Suprapubic skin (tissue), 4 donors: ENCODE results near the gene FOXQ1. TPM values are rescaled to one million over a fixed set of nuclear protein-coding genes. Genes with fewer than 3 reads are reported as not detected.

Experiments used
- DNase-seq, 2 donors: peaks; one replicate each; pipeline ENCODE4 v3.0.0-alpha.2; 2019; ENCODE audit warnings: low spot score in 2 of 2
- H3K27ac ChIP-seq: fragments of 200-600 bp; sonication (generic); one replicate; pipeline ENCODE4 v1.5.1; 2019
- H3K27me3 ChIP-seq: fragments of 200-600 bp; sonication (generic); one replicate; pipeline ENCODE4 v1.5.1; 2019
- H3K36me3 ChIP-seq: fragments of 200-600 bp; sonication (generic); one replicate; pipeline ENCODE4 v1.5.1; 2019
- H3K4me1 ChIP-seq: fragments of 200-600 bp; sonication (generic); one replicate; pipeline ENCODE4 v1.5.1; 2019
- H3K4me3 ChIP-seq: fragments of 200-600 bp; sonication (generic); one replicate; pipeline ENCODE4 v1.5.1; 2019; ENCODE audit warnings: mild to moderate bottlenecking
- H3K9me3 ChIP-seq: fragments of 200-600 bp; sonication (generic); one replicate; pipeline ENCODE4 v1.5.1; 2019
- EP300 ChIP-seq: sonication (generic); formaldehyde crosslinking; IDR thresholded peaks from one replicate; pipeline ENCODE4 v1.6.1; 2017; ENCODE audit warnings: antibody characterized with exemption
- POLR2A ChIP-seq, 2 donors: fragments of 450-650 bp; IDR thresholded peaks; one replicate each; pipeline ENCODE4 v1.6.1; 2017; ENCODE audit warnings: antibody characterized with exemption in 2 of 2, mild to moderate bottlenecking in 2 of 2, moderate library complexity in 2 of 2
- POLR2AphosphoS5 ChIP-seq, 3 donors: sonication (generic); formaldehyde crosslinking; IDR thresholded peaks; one replicate each; pipeline ENCODE4 v1.6.1; 2017; ENCODE audit warnings: antibody characterized with exemption in 3 of 3
- WGBS: methylation state at CpG from one replicate; pipeline ENCODE4 v1.1.5; 2018; 5-methylcytosine and 5-hydroxymethylcytosine counted together
- total RNA-seq, 4 donors: library from RNA; depleted of rRNA; stranded (reverse); fragments of >200 nt; gene quantifications; one replicate each; pipeline ENCODE4 v1.1.0, GENCODE V29; 2016
- TF ChIP-seq, protein P1 (sequence below), 2 donors: fragments of 200-600 bp in 1 of 2; fragments of 450-650 bp in 1 of 2; sonication (generic) in 1 of 2; IDR thresholded peaks; one replicate each; pipeline ENCODE4 v1.5.1; 2016 to 2019; ENCODE audit warnings: antibody characterized with exemption in 2 of 2, mild to moderate bottlenecking in 1 of 2, moderate library complexity in 1 of 2

The FOXQ1 gene
- total RNA-seq, 4 donors from 2014 or later: 45.4 to 101 (median 80.0) TPM

GRCh38 chr6:1314617-1315016 is 2.7 kb downstream of the FOXQ1 start:
- TF ChIP-seq POLR2A (IDR thresholded peaks at IDR 0.05): no peak
- no peak for TF ChIP-seq POLR2AphosphoS5 (IDR thresholded peaks at IDR 0.05)
- no peak for TF ChIP-seq EP300
- TF ChIP-seq, protein P1, sequence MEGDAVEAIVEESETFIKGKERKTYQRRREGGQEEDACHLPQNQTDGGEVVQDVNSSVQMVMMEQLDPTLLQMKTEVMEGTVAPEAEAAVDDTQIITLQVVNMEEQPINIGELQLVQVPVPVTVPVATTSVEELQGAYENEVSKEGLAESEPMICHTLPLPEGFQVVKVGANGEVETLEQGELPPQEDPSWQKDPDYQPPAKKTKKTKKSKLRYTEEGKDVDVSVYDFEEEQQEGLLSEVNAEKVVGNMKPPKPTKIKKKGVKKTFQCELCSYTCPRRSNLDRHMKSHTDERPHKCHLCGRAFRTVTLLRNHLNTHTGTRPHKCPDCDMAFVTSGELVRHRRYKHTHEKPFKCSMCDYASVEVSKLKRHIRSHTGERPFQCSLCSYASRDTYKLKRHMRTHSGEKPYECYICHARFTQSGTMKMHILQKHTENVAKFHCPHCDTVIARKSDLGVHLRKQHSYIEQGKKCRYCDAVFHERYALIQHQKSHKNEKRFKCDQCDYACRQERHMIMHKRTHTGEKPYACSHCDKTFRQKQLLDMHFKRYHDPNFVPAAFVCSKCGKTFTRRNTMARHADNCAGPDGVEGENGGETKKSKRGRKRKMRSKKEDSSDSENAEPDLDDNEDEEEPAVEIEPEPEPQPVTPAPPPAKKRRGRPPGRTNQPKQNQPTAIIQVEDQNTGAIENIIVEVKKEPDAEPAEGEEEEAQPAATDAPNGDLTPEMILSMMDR (IDR thresholded peaks at IDR 0.05): no peak
- peaks cover 53% of the 10 kb centered on the region for H3K27me3 ChIP-seq
- H3K27ac ChIP-seq: peak overlapping the region; percentile 38
- H3K9me3 ChIP-seq: no peaks in the 10 kb centered on the region
- H3K36me3 ChIP-seq: no peaks in the 10 kb centered on the region
- 51% methylated on average over 2 of the region's 2 CpGs for WGBS
- no peak for DNase-seq
- peaks cover 47% of the 10 kb centered on the region for H3K4me1 ChIP-seq
- peak overlapping the region; percentile 60 for H3K4me3 ChIP-seq

GRCh38 chr6:1315201-1315559 is 3.3 kb downstream of the FOXQ1 start:
- Histone ChIP-seq H3K4me3 (no peak overlapping the region), H3K4me1 (peaks cover 44% of the 10 kb centered on the region), H3K27me3 (peaks cover 53% of the 10 kb centered on the region), H3K9me3 (no peaks in the 10 kb centered on the region), H3K36me3 (no peaks in the 10 kb centered on the region), H3K27ac (no peak overlapping the region)
- 46% methylated on average over 1 of the region's 1 CpG for WGBS
- no peak for TF ChIP-seq POLR2A (IDR thresholded peaks at IDR 0.05)
- no peak for TF ChIP-seq POLR2AphosphoS5 (IDR thresholded peaks at IDR 0.05)
- no peak for TF ChIP-seq EP300
- TF ChIP-seq, protein P1 (IDR thresholded peaks at IDR 0.05): no peak
- DNase-seq: no peak

- no peaks in the 10 kb centered on the region for H3K36me3 ChIP-seq
- no peak for DNase-seq
- 39% methylated on average over 11 of the region's 11 CpGs for WGBS
- TF ChIP-seq, protein P1 (IDR thresholded peaks at IDR 0.05): no peak
- TF ChIP-seq POLR2A (IDR thresholded peaks at IDR 0.05) (no peak), EP300 (no peak), POLR2AphosphoS5 (IDR thresholded peaks at IDR 0.05) (no peak)
- H3K27me3 ChIP-seq: peaks cover 52% of the 10 kb centered on the region
- peak overlapping the region; percentile 52 for H3K4me3 ChIP-seq
- peaks cover 38% of the 10 kb centered on the region for H3K4me1 ChIP-seq
- H3K27ac ChIP-seq: peak overlapping the region; percentile 16
- H3K9me3 ChIP-seq: no peaks in the 10 kb centered on the region
Observed at GRCh38 chr6:1315560-1316386, 3.9 kb downstream of the FOXQ1 start.

GRCh38 chr6:1316489-1316971 is 4.6 kb downstream of the FOXQ1 start:
- Histone ChIP-seq H3K36me3 (no peaks in the 10 kb centered on the region), H3K9me3 (no peaks in the 10 kb centered on the region), H3K27ac (peak overlapping the region; percentile 16), H3K27me3 (peaks cover 44% of the 10 kb centered on the region), H3K4me3 (peak overlapping the region; percentile 52), H3K4me1 (peaks cover 31% of the 10 kb centered on the region)
- DNase-seq: no peak
- TF ChIP-seq EP300 (no peak), POLR2AphosphoS5 (IDR thresholded peaks at IDR 0.05) (no peak)
- TF ChIP-seq, protein P1 (IDR thresholded peaks at IDR 0.05): no peak
- 4% methylated on average over 4 of the region's 35 CpGs for WGBS

DNA sequence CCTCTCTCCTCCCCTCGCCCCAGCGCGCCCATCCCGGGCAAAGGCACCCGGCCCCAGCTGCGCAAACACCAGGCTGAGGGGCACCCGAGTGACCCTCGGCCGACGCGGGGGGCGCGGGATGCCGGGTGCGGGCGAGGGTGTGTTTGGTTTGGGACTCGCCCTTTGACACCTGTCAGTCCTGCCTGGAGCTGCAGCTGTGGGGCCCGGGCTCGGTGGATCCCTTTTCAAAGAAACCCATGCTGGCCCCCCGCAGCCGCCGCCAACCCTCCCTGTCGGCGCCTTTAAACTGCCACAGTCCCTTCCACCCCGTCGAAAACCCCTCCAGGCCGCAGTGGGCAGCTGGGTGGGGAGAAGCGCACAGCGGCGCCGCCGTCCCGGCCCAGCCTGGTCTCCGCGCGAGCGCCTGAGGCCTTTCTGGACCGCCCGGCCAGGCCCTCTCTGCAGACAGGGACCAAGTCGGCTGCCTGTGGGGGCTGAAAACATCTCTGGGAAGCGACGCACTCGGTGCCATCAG is 5.5 kb downstream of the FOXQ1 start:
- H3K27ac ChIP-seq: no peak overlapping the region
- DNase-seq: no peak
- WGBS: 78% methylated on average over 16 of the region's 43 CpGs
- TF ChIP-seq POLR2AphosphoS5 (IDR thresholded peaks at IDR 0.05): no peak
- H3K4me3 ChIP-seq: no peak overlapping the region
- peaks cover 31% of the 10 kb centered on the region for H3K4me1 ChIP-seq
- H3K36me3 ChIP-seq: no peaks in the 10 kb centered on the region
- peaks cover 36% of the 10 kb centered on the region for H3K27me3 ChIP-seq
- no peaks in the 10 kb centered on the region for H3K9me3 ChIP-seq
